ENCODE results near the gene MYBBP1A.

DNA sequence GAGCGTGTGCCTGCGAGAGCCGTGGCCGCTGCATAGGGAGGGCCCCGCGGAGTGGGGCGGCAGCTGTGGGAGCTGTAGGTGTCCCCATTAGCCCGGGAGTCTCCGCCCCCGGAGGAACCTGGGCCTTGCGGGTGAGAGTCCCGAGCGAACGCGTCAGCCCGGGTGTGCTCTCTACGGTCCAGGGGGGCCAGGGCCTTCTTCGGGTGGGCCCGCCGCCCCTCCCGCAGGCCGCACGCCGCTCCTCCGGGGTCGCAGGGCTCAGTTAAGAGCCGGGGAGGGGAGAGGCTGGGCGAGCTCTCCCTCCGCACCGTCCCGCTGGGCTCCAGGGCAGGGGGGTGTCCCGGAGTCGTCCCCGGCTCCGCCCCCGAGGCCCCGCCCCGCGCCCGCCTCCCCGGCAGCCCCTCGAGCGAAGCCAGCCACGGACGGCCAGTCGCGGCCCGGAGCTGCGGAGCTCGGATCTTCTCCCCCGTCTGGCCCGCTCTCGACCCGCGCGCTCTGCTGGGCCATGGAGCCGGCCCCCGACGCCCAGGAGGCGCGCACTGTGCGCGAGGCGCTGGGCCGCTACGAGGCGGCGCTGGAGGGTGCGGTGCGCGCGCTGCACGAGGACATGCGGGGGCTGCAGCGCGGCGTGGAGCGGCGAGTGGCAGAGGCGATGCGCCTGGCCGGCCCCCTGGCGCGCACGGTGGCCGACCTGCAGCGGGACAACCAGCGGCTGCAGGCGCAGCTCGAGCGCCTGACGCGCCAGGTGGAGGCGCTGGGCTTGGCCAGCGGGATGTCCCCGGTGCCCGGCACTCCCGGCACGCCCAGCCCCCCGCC lies 29.1 kb upstream of the MYBBP1A start, which contains the start of gene SMTNL2:
- no peak for TF ChIP-seq EZH2 (IDR thresholded peaks at IDR 0.05; ENCODE audit: low read depth, unreplicated experiment)
- TF ChIP-seq, protein P1, sequence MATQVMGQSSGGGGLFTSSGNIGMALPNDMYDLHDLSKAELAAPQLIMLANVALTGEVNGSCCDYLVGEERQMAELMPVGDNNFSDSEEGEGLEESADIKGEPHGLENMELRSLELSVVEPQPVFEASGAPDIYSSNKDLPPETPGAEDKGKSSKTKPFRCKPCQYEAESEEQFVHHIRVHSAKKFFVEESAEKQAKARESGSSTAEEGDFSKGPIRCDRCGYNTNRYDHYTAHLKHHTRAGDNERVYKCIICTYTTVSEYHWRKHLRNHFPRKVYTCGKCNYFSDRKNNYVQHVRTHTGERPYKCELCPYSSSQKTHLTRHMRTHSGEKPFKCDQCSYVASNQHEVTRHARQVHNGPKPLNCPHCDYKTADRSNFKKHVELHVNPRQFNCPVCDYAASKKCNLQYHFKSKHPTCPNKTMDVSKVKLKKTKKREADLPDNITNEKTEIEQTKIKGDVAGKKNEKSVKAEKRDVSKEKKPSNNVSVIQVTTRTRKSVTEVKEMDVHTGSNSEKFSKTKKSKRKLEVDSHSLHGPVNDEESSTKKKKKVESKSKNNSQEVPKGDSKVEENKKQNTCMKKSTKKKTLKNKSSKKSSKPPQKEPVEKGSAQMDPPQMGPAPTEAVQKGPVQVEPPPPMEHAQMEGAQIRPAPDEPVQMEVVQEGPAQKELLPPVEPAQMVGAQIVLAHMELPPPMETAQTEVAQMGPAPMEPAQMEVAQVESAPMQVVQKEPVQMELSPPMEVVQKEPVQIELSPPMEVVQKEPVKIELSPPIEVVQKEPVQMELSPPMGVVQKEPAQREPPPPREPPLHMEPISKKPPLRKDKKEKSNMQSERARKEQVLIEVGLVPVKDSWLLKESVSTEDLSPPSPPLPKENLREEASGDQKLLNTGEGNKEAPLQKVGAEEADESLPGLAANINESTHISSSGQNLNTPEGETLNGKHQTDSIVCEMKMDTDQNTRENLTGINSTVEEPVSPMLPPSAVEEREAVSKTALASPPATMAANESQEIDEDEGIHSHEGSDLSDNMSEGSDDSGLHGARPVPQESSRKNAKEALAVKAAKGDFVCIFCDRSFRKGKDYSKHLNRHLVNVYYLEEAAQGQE (IDR thresholded peaks at IDR 0.05; ENCODE audit: unreplicated experiment) = no peak
